Endothelial cell of umbilical vein (primary cell): ENCODE data around the gene BIK. TPM values are rescaled to one million over a fixed set of nuclear protein-coding genes. Genes with fewer than 3 reads are reported as not detected.

Experiments
- Bru-seq: library from RNA; stranded (reverse); fragments of 400-500 nt; gene quantifications from one replicate; lab custom pipeline; 2021; lab: Mats Ljungman, UMichigan
- BruChase-seq, 2 experiments: library from RNA; stranded (reverse); fragments of 400-500 nt; gene quantifications; one replicate each; lab custom pipeline; 2021; lab: Mats Ljungman, UMichigan
- BruUV-seq: library from RNA; stranded (reverse); fragments of 400-500 nt; replicated peaks from 2 replicates; lab custom pipeline; 2021; lab: Mats Ljungman, UMichigan
- CTCF ChIA-PET: fragments of 300-600, 350-600 bp; sonication (Branson Sonifier 250); formaldehyde crosslinking; loops from one replicate; lab custom pipeline; 2021; ENCODE audit warnings: antibody characterized with exemption, inconsistent platforms; lab: Charles Lee
- POLR2A ChIA-PET: fragments of 300-600, 350-600 bp; sonication (Branson Sonifier 250); formaldehyde crosslinking; loops from one replicate; lab custom pipeline; 2021; ENCODE audit warnings: antibody characterized with exemption, inconsistent platforms; lab: Charles Lee
- DNase-seq: peaks from one replicate; pipeline ENCODE4 v3.0.0-alpha.2; 2011; ENCODE audit warnings: low read depth, low spot score
- FAIRE-seq: peaks from 2 replicates; lab custom pipeline; 2011; peaks lifted over from hg19 to GRCh38; lab: Jason Lieb, UNC
- H2AFZ ChIP-seq: 2 replicates; pipeline ENCODE4 v1.6.0; 2012; ENCODE audit warnings: low read depth, low read length, control low read depth, inconsistent platforms
- H3K27ac ChIP-seq: 2 replicates; pipeline ENCODE4 v1.5.1; 2011; ENCODE audit warnings: low read depth, mild to moderate bottlenecking, control low read depth, low read length, moderate library complexity; ENCODE audit not compliant: insufficient read depth
- H3K27me3 ChIP-seq, 2 experiments: 2 replicates each; pipeline versions ENCODE4 v1.6.0 to v1.6.1; 2011; ENCODE audit warnings: low read length in 2 of 2, mixed read lengths in 1 of 2; ENCODE audit not compliant: control insufficient read depth in 2 of 2, insufficient read depth in 2 of 2
- H3K36me3 ChIP-seq, 2 experiments: 2 replicates in 1 of 2; 3 replicates in 1 of 2; pipeline ENCODE4 v1.5.1; 2011; ENCODE audit warnings: low read length in 2 of 2, mild to moderate bottlenecking in 1 of 2, moderate library complexity in 1 of 2; ENCODE audit not compliant: control insufficient read depth in 2 of 2, insufficient read depth in 2 of 2; ENCODE audit errors: extremely low read depth in 1 of 2
- H3K4me1 ChIP-seq: 3 replicates; pipeline ENCODE4 v1.5.1; 2011; ENCODE audit warnings: mild to moderate bottlenecking, low read length; ENCODE audit not compliant: control insufficient read depth, insufficient read depth; ENCODE audit errors: extremely low read depth
- H3K4me2 ChIP-seq: 2 replicates; pipeline ENCODE4 v1.6.1; 2011; ENCODE audit warnings: low read length, control low read depth, mixed read lengths; ENCODE audit not compliant: insufficient read depth
- H3K4me3 ChIP-seq, 3 experiments: fragments of 200-600 bp in 1 of 3; sonication (generic), shearing (Covaris generic) in 1 of 3; replicated peaks in 1 of 3; 2 replicates each; pipeline ENCODE4 v1.5.1; 2011 to 2016; ENCODE audit warnings: control low read depth in 3 of 3, low read length in 3 of 3, mild to moderate bottlenecking in 2 of 3, inconsistent platforms in 1 of 3, low read depth in 1 of 3, moderate library complexity in 1 of 3; ENCODE audit not compliant: insufficient read depth in 1 of 3
- H3K79me2 ChIP-seq: 2 replicates; pipeline ENCODE4 v1.6.0; 2012; ENCODE audit warnings: low read length, inconsistent platforms; ENCODE audit not compliant: control insufficient read depth, insufficient read depth
- H3K9ac ChIP-seq: replicated peaks from 2 replicates; pipeline ENCODE3; 2011; ENCODE audit warnings: low read length, control low read depth; ENCODE audit not compliant: insufficient read depth; ENCODE audit errors: extremely low read depth
- H3K9me1 ChIP-seq: replicated peaks from 3 replicates; pipeline ENCODE4 v1.6.0; 2011; ENCODE audit warnings: mild to moderate bottlenecking, low read length; ENCODE audit not compliant: control insufficient read depth, insufficient read depth; ENCODE audit errors: extremely low read depth
- H3K9me3 ChIP-seq: replicated peaks from 2 replicates; pipeline ENCODE4 v1.5.1; 2012; ENCODE audit warnings: low read length, inconsistent platforms; ENCODE audit not compliant: control insufficient read depth, insufficient read depth
- H4K20me1 ChIP-seq: replicated peaks from 2 replicates; pipeline ENCODE3; 2011; ENCODE audit warnings: mild to moderate bottlenecking, low read length; ENCODE audit not compliant: control insufficient read depth, insufficient read depth; ENCODE audit errors: extremely low read depth
- EZH2 ChIP-seq: IDR thresholded peaks from 2 replicates; pipeline ENCODE4 v1.6.1; 2012; ENCODE audit warnings: borderline replicate concordance, low read depth, mild to moderate bottlenecking, moderate library complexity, low read length, inconsistent platforms; ENCODE audit not compliant: severe bottlenecking
- JUN ChIP-seq: IDR thresholded peaks from 2 replicates; pipeline ENCODE4 v1.6.1; 2011; ENCODE audit warnings: borderline replicate concordance, low read depth; ENCODE audit not compliant: insufficient read length, insufficient read depth
- dilution Hi-C: fragments of 300-500 bp; cut with MboI; formaldehyde crosslinking; loops from one replicate; pipeline ENCODE4 v1.15.0; 2019; ENCODE audit warnings: low sequenced_read_pairs; ENCODE audit not compliant: extremely low pct_ligation_motif_present
- intact Hi-C: fragments of 100-400 bp; cut with micrococcal nuclease; formaldehyde crosslinking; loops from one replicate; pipeline ENCODE4 v1.10.0; 2022
- long read RNA-seq: library from polyadenylated mRNA; stranded (forward); transcript quantifications from one replicate; pipeline ENCODE4 v2.0.0, GENCODE V29; 2021
- polyA minus RNA-seq, 3 experiments: library from RNA; depleted of rRNA, polyadenylated mRNA; stranded (reverse); fragments of >200 nt; gene quantifications; 1 replicate in 1 of 3; 2 replicates in 2 of 3; pipeline ENCODE4 v1.2.3, GENCODE V29; 2011
- polyA plus RNA-seq, 4 experiments: library from polyadenylated mRNA; depleted of rRNA in 3 of 4; stranded (reverse) in 3 of 4; unstranded in 1 of 4; fragments of >200 nt; gene quantifications; 2 replicates each; pipeline versions ENCODE4 v1.2.1 to v1.2.3, GENCODE V29; 2011 to 2012; ENCODE audit warnings: missing spikeins in 1 of 4
- total RNA-seq: library from RNA; stranded (reverse); gene quantifications from 2 replicates; pipeline ENCODE4 v1.2.3, GENCODE V29; 2021
- TF ChIP-seq, protein P1 (sequence below), 2 donors: IDR thresholded peaks; 1 replicate in 1 of 2; 2 replicates in 1 of 2; pipeline ENCODE4 v1.5.1; 2011; ENCODE audit warnings: low read length in 2 of 2, mild to moderate bottlenecking in 2 of 2, moderate library complexity in 2 of 2, control low read depth in 1 of 2, inconsistent platforms in 1 of 2, low read depth in 1 of 2; ENCODE audit not compliant: insufficient read depth in 1 of 2; ENCODE audit errors: extremely low read depth in 1 of 2

The BIK gene
- total RNA-seq (0.49 TPM in 1 of 2 replicates, not detected in the other), polyA plus RNA-seq (0.57 and 0.95 TPM in 2 replicates), polyA minus RNA-seq (not detected in 2 replicates), Bru-seq, nascent RNA (percentile 14 among the genes with signal in this experiment), BruChase-seq, experiment 1, labeled RNA remaining after a 6-hour chase (percentile 14 among the genes with signal in this experiment), BruChase-seq, experiment 2, labeled RNA remaining after a 2-hour chase (percentile 16 among the genes with signal in this experiment)
- 0.19 and 0.55 TPM in 2 replicates for polyA plus RNA-seq (2011; cell fraction: cytosol; rRNA removed)
- 0.17 and 0.21 TPM in 2 replicates for polyA plus RNA-seq (2011; cell fraction: nucleus; rRNA removed)
- 0.23 and 0.44 TPM in 2 replicates for polyA plus RNA-seq (2012)
- 2.5 TPM for polyA minus RNA-seq (2011; cell fraction: cytosol; rRNA and poly(A)+ RNA removed)
- not detected in 2 replicates for polyA minus RNA-seq (2011; cell fraction: nucleus; rRNA and poly(A)+ RNA removed)
- long read RNA-seq, result 0 reads

GRCh38 chr22:43110444-43110926, at the start of gene BIK:
Gene BIK (plus strand): TSS chr22:43110750. CDS start chr22:43124023, 13,273 bp downstream.
- TF ChIP-seq EZH2 (peak; percentile 51), JUN (no peak)
- TF ChIP-seq, protein P1, sequence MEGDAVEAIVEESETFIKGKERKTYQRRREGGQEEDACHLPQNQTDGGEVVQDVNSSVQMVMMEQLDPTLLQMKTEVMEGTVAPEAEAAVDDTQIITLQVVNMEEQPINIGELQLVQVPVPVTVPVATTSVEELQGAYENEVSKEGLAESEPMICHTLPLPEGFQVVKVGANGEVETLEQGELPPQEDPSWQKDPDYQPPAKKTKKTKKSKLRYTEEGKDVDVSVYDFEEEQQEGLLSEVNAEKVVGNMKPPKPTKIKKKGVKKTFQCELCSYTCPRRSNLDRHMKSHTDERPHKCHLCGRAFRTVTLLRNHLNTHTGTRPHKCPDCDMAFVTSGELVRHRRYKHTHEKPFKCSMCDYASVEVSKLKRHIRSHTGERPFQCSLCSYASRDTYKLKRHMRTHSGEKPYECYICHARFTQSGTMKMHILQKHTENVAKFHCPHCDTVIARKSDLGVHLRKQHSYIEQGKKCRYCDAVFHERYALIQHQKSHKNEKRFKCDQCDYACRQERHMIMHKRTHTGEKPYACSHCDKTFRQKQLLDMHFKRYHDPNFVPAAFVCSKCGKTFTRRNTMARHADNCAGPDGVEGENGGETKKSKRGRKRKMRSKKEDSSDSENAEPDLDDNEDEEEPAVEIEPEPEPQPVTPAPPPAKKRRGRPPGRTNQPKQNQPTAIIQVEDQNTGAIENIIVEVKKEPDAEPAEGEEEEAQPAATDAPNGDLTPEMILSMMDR (IDR thresholded peaks at IDR 0.05; ENCODE audit: extremely low read depth in 1 of 2, insufficient read depth in 1 of 2, low read depth in 1 of 2, low read length in 2 of 2), result peak; percentile 19 to 53
- no peak within 1 kb of the TSS for H3K27ac ChIP-seq
- BruUV-seq, result no TSS peak
- intact Hi-C loops, result loop anchor here (2.0 kb wide), 1 partner anchor 26 kb away; no protein-coding TSS in a partner anchor
- no peaks in the 10 kb centered on the region for H3K9me1 ChIP-seq
- H3K4me1 ChIP-seq, result no peaks in the 10 kb centered on the region
- FAIRE-seq, result no peak
- H3K9ac ChIP-seq, result peak within 1 kb of the TSS; percentile 7
- H3K27me3 ChIP-seq, result peaks cover 16 to 26% of the 10 kb centered on the region in 2 experiments
- no peaks in the 10 kb centered on the region for H3K36me3 ChIP-seq
- peak within 1 kb of the TSS; percentile 91 for H2AFZ ChIP-seq
- H3K4me3 ChIP-seq, result peak within 1 kb of the TSS; percentile 19 to 51 (median 50)
- ChIA-PET CTCF (interaction anchor here (0.9 to 3.6 kb wide), 6 partner anchors 12 to 118 kb away, joined by 4 to 17 read pairs (median 4); no protein-coding TSS in a partner anchor), POLR2A (interaction anchor here (0.9 kb wide), 1 partner anchor 495 kb away, joined by 3 read pairs; no protein-coding TSS in a partner anchor)
- dilution Hi-C loops, result no loop called here
- H4K20me1 ChIP-seq, result no peaks in the 10 kb centered on the region
- no peaks in the 10 kb centered on the region for H3K9me3 ChIP-seq
- peak within 1 kb of the TSS; percentile 76 for H3K4me2 ChIP-seq
- no peaks in the 10 kb centered on the region for H3K79me2 ChIP-seq
- peak; percentile 47 for DNase-seq
